Activated CD8-positive, alpha-beta memory T cell treated with anti-CD3 and anti-CD28 coated beads, Interleukin-2, amount 50 U/mL, for 24 hours (primary cell): Measurements from ENCODE around the gene PCK2.
"Not testable (repeated sequence)": the region's sequence is repeated elsewhere in the genome, so short reads cannot be mapped to it uniquely, and the experiment has no call there.

Source experiments
- DNase-seq: peaks from one replicate; pipeline ENCODE4 v3.0.0-alpha.2; 2020; ENCODE audit errors: extremely low read depth

PCK2 gene

DNA sequence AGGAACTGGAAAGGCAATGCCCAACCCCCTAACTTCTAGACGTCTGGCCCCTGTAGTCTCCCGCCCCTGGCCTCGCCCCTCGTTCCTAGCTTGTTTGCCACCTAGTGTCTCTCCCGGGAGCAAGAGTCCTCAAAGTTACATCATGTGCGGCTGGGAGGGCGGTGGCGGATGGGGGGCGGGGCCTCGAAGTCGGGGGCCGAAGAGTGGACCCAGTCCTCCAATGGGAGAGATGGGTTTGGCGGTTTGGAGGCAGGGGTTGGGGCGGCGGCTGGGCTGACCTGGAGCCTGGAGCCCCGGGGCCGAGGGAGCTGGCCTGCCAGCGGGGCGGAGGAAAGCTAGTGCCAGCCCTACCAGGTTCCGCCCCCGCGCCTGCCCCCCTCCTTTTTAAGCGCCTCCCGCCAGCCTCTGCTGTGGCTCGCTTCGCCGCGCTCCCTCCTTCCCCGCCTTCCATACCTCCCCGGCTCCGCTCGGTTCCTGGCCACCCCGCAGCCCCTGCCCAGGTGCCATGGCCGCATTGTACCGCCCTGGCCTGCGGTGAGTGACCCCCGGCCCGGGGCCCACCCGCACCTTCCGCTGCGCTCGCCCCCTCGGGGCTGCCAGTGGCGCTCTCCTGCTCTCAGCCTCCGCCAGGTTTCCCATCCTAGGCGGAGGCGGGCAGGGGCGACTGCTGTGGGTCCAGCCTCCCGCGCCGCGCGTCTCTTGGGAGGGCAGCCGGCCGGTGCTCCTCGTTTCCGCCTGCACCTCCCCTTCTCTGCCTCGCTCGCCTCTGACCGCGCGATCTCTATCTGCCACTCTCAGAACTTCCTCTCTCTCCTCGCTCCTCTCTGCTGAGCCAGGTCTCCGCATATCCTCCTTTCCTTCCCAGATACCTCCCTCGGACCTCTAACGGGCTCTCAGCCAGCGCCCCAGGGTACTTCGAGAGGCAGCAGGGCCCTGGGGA is at the start of gene PCK2:
Gene PCK2, plus strand, starts transcription at position 411 of the 940 bp plus-strand sequence. Its CDS starts 95 bp downstream, at position 506.
- DNase-seq: peak; percentile 56

DNA sequence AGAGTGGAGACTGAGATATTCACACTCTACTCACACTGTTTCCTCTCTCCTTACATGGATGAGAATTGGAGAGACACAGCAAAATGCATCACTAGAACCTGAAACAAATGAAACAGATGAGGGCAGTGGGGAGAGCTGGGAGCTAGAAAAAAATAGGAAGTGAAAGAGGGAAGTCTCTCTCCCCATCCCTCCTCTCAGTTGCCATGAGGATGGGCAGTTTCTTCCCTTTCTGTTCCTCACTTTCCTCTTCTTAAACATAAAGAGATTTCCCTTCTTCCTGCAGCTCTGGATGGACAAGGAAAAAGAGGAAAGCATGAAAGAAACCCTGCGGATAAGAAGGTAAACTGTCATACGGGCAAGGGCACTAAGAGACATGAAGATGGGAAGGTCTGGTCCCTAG is 45.1 kb upstream of the PCK2 start:
- DNase-seq: not testable (repeated sequence)

DNA sequence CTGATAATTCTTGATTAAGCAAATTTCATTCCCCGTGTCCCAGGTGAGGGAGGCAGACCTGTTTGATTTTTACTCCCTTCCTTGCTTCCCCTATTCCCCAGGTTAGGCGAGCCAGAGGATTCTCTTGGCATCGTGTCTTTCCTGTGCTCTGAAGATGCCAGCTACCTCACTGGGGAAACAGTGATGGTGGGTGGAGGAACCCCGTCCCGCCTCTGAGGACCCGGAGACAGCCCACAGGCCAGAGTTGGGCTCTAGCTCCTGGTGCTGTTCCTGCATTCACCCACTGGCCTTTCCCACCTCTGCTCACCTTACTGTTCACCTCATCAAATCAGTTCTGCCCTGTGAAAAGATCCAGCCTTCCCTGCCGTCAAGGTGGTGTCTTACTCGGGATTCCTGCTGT is 43.4 kb upstream of the PCK2 start:
- DNase-seq: not testable (repeated sequence)

DNA sequence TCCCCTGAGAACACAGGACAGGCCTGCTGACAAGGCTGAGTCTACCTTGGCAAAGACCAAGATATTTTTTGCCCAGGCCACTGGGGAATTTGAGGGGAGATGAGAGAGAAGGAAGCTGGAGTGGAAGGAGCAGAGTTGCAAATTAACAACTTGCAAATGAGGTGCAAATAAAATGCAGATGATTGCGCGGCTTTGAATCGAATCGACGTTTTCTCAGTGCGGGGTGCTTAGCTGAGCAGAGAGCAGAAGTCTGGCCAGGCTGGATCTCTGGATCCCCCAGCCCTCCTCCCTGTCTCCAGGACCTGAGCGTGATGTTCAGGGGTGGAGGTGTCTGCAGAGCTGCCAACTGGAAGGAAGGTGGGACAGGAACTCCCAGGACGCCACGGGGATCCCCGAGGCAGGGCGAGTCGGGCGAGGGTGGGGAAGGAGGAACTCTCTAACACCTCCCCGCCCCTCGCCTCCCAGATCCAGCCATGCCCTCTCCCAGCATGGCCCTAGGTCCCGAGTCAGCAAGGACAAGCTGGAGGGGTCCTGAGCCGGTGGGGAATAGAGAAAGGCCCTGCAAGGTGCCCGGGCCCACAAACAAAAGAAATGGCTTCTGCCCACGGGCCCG is 42.8 kb upstream of the PCK2 start:
- DNase-seq: no peak

DNA sequence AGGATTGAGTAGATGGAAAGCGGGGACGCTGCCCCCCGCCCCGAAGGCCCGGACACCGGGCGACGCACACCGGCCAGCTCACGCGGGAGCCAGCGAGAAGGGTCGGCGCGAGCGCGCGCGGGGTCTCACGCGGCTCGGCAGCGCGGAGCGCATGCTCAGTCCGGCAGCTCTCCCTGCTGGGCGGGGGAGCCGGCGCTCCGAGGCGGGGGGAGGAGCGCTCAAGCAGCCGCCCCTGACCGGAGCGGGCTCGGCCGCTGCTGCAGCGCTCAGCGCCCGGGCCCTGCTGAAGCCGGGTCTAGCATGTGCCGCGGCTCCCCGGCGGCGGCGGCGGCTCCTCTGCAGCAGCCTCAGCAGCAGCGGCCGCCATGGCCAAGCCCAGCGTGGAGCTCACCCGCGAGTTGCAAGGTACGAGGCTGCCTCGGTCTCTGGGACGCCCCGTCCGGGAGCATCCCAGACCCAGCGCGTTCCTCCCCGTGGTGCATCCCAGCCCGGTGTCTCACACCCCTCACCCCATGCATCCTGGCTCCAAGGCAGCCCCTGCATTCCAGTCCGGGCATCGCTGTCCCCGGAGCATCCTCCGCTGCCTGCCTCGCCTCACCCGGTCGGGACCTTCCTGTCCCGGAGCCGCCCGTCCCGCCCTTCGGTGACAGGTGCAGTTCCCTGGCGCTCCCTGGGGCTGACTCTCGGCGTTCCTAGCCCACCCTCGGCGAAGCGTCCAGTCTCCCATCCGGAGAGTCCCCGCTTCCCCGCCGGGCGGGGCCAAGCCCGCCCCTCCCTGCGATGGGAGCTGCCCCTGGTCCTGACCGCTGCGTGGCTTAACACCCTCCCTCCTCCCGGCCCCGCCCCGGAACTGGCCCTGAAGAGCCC is 42.1 kb upstream of the PCK2 start, which contains the start of gene CARMIL3:
Gene CARMIL3, plus strand, starts transcription at position 221 of the 867 bp plus-strand sequence. Its CDS starts 145 bp downstream, at position 366.
- no peak for DNase-seq

DNA sequence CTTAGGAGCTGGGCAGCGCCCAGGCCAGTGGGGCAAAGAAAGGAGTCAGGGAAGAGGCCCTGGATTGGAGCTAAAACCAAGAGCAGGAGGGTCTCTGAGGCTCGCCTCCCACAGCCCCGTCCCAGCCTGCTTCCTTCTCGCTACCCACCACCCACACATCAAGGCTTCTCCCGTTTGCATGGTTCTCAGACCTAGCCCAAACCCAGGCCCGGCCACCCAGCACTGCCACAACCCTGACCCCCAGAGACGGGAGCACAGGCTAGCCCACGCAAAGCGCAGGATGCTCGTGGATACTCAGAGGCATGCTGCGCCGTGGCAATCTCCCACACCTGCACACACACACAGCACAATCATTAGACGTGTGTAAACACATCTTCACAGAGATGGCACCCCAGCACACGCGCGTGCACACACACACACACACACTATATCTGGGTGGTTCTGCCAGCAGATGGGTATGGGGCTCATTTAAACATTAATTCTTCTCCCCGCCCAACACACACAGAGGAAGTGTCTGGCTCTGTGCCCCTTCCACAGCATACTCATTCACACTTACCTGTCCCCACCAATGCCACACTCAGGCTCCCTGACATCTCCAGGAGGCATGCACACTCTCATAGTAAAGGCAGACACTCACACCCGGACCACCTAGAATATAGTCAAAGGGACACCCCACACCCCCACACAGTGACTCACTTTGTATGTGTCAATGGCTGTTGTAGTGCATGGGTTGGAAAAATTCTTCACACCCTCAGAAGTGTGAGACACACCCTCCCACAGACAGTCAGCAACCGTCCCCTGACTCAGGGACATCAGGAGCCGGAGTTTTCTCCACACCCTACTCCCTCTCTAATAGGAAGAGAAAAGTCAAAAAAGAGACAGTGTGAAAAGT is 41.2 kb upstream of the PCK2 start:
- DNase-seq: peak; percentile 45

DNA sequence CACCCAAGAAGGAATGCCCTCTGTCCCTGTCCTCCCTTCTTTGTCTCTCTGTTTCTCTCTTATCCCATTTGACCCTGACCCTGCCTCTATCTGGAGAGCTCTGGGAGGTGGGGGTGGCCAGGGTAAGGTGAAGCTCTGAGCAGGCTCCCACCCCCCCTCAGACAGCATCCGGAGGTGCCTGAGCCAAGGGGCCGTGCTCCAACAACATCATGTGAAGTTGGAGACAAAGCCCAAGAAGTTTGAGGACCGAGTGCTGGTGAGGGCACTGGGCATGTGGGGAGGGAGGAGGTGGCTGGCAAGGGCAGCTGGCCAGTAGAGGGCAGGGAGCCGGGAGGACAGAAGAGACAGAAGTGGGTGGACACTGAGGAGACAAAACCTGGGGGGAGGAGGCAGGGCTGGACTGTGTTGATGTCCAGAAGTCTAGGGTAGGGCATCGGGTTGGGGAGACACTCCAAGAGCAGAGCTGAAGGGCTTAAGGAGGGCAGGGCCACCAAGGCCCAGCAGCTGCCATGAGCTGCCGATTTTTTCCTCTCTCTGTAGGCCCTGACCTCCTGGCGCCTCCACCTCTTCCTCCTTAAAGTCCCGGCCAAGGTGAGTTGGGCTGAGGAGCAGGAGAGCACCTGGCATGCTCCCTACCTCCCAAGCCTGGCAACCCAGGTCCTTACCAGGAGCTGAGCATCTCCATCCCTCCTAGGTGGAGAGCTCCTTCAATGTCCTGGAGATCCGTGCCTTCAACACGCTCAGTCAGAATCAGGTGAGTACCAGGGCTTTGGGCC is 40.4 kb upstream of the PCK2 start:
- DNase-seq: no peak

DNA sequence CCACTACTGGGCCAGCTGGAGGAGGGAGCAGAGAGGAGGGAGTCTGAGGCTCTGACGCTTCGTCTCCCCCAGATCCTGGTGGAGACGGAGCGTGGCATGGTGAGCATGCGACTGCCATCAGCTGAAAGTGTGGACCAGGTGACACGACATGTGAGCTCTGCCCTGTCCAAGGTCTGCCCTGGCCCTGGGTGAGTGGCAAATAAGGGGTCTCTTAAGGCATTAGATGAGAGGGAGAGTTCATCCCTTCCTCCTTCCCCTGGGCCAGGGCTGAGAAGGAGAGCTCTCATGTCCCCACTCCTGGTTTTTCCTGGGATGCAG is 39.8 kb upstream of the PCK2 start:
- DNase-seq: no peak

DNA sequence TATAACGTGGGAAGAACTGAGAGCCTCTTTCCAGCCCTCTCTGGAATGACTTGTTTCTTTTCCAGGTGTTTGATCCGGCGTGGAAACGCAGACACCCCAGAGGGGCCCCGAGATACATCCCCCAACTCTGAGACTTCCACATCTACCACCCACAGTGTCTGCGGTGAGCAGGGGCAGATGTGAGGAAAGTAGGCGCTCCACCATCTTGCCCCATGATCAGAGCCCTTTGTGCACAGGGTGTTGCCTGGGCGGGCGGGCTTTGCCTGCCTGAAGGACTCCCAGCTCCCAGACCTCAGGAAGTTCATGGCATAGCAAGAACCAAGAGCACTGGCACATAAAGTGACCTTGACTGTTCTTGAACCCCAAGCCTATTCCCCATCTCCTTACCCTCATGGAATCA is 39.5 kb upstream of the PCK2 start:
- DNase-seq: no peak

DNA sequence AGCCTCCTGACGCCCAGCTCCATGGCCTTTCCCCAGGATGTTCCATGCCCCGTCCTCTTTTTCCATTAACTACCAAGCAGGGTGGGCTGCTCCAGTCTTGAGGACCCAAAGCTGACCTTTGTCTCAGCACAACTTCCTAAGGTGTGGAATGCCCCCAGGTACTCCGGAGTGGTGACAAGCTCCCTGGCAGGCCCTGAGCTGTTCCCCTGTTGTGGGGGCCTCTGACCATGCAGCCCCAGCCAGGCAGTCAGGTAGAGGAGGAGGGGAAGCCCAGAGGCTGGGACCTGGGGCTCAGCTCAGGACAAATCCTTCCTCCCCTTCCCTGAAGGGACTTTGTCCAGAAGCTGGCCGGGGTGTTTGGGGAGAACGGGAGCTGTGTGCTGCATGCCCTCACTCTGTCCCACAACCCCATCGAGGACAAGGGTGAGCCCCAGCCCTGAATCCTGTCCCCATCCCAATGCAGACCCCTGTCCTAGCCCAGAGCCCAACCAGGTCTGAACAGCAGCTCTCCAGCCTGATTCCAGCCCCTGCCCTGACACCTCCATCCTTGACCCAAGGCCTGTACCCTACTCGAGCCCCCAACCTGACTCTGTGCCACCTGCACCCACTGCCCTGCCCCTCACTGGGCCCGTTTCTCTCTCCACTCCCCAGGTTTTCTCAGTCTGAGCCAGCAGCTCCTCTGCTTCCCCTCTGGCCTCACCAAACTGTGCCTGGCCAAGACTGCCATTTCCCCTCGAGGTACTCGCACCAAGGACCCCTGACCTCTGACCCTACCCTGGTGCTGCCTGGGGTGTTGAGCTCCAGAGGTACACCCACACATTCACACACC is 37.9 kb upstream of the PCK2 start:
- no peak for DNase-seq

DNA sequence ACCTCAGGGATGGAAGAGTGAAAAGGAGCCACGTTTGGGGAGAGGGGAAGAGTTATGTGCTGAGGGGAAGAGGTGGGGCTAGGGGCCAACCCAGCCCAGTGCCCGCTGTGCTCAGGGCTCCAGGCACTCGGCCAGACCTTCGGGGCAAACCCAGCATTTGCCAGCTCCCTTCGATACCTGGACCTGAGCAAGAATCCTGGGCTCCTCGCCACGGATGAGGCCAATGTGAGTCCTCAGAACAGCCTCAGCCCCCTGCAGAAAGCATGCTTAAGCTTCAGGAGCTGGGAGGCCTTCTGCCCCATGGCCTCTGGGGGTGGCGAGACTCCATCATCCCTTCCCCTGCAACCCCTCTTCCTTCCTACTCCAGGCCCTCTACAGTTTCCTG is 37.3 kb upstream of the PCK2 start:
- DNase-seq: no peak

DNA sequence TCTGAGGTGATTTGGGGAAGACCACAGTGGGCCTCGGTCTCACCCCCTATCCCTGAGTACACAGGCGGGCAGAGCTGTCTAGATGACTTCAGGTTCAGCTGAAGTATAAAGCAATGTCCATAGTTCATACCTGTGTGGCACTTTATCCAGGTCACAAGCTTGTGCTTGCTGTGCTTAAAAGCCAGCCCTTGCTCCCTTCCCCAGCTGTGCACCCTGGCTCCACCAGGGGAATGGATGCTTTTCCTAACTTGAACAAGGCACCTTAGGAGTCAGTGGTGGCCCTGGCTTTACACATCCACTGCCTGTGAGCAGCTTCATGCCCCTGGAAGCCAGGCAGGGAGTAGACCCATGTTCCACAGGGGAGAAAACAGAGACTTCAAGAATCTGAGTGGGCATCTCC is 36.8 kb upstream of the PCK2 start:
- DNase-seq: no peak

DNA sequence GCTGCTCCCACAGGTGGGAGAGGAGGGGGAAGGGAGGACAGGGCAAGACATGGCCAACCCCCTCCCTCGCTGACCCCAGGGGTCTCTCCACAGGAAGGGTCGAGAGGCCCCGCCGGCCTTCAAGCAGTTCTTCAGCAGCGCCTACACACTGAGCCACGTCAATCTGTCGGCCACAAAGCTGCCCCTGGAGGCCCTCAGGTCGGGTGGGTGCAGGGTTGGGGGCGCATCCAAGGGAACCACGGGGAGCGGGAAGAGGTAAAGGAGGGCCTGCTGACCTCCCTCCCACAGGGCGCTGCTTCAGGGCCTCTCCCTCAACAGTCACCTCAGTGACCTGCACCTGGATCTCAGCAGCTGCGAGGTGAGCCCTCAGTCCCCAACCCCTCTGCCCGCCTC is 36.2 kb upstream of the PCK2 start:
- DNase-seq: no peak

DNA sequence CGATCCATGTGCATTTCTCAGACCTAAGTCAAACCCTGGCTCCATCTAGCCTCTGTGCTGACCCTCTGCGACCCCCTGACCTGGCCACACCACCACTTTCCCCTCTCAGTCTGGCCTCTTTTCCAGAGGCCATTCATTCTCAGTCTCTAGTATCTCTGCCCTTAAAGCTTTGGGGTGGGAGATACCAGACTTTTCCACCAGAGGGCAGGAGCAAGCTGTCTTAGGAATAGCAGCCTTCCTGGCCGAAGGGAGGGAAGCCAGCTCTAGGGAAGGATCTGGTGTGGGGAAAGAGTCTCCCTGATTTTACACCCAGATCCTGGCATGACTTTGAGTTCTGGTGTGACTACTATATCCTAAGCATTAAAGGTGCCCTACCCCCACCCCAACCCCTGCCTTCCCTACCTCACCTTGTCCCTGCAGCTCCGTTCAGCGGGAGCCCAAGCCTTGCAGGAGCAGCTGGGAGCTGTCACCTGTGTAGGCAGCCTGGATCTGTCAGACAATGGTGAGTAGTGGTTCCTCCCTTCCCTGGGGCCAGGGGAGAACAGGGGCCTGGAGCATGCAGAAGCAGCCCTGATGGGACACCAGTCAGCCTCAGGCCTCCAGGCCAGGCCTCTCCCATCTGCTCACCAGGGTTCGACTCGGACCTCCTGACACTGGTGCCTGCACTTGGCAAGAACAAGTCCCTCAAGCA is 35.7 kb upstream of the PCK2 start:
- DNase-seq: no peak

DNA sequence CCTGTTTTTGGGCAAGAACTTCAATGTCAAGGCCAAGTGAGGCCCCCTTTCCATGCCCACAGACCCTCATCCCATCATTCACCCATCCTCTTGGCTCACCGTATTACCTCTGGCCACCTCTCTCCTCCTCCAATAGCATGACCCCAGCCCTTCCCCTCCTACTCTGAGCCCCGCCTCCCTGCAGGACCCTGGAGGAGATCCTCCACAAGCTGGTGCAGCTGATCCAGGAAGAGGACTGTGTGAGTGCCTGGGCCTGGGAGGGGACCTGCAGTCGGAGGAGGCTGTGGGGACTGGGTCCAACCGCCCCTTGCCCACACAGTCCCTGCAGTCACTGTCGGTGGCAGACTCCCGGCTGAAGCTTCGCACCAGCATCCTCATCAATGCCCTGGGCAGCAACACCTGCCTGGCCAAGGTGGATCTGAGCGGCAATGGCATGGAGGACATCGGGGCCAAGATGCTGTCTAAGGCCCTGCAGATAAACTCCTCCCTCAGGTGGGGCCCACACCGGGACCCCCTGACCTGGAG is 35.1 kb upstream of the PCK2 start:
- DNase-seq: no peak

DNA sequence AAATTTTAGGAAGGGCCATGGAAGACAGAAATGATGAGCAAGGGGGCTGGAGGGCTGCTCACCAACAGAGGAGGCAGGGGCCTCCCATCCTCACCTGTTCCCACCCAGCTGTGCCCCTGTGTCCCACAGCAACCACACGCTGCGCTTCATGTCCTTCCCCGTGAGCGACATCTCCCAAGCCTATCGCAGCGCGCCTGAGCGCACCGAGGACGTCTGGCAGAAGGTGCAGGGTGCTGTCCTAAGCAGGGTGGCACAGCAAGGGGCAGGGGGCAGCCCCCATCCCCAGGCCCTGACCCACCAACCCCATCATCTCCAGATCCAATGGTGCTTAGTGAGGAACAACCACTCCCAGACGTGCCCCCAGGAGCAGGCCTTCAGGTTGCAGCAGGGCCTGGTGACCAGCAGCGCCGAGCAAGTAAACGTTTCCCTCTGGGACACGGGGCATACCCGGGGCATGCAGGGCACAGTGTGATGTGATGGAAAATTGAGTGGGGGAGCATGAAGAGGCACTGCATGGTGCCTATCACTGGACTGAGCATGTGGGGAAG is 34.2 kb upstream of the PCK2 start:
- DNase-seq: no peak

DNA sequence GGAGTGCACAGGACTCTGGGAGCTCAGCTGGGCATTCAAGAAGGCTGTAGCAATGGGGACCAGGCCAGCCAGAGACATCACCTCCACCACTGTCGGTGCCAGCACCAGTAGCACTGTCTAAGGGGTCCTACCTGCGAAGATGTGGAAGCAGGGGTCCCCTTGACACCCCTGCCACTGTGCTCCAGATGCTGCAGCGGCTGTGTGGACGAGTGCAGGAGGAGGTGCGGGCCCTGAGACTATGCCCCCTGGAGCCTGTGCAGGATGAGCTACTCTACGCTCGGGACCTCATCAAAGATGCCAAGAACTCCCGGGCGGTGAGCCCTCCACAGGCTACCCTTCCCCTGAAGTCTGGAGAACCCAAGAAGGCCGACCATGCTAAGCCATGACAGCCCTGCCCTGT is 33.7 kb upstream of the PCK2 start:
- no peak for DNase-seq
